GM21360 (cell line): ENCODE measurements around the gene EZH1.

Experiments used
- ATAC-seq: cut with Tn5 transposase; IDR thresholded peaks from one replicate; pipeline ENCODE4 v1.9.1; 2021; ENCODE audit warnings: mild to moderate bottlenecking, moderate library complexity; ENCODE audit not compliant: unreplicated experiment

Gene EZH1

GRCh38 chr17:42744806-42745617 lies at the start of gene EZH1:
EZH1 (minus strand) TSS chr17:42745040; CDS start chr17:42728941, 16,099 bp downstream.
- ATAC-seq: peak; percentile 73

- no peak for ATAC-seq
Measured at GRCh38 chr17:42792545-42792944, 47.7 kb upstream of the EZH1 start.

GRCh38 chr17:42791948-42792347 lies 47.1 kb upstream of the EZH1 start:
- no peak for ATAC-seq

GRCh38 chr17:42787266-42787665 lies 42.4 kb upstream of the EZH1 start:
- no peak for ATAC-seq

DNA sequence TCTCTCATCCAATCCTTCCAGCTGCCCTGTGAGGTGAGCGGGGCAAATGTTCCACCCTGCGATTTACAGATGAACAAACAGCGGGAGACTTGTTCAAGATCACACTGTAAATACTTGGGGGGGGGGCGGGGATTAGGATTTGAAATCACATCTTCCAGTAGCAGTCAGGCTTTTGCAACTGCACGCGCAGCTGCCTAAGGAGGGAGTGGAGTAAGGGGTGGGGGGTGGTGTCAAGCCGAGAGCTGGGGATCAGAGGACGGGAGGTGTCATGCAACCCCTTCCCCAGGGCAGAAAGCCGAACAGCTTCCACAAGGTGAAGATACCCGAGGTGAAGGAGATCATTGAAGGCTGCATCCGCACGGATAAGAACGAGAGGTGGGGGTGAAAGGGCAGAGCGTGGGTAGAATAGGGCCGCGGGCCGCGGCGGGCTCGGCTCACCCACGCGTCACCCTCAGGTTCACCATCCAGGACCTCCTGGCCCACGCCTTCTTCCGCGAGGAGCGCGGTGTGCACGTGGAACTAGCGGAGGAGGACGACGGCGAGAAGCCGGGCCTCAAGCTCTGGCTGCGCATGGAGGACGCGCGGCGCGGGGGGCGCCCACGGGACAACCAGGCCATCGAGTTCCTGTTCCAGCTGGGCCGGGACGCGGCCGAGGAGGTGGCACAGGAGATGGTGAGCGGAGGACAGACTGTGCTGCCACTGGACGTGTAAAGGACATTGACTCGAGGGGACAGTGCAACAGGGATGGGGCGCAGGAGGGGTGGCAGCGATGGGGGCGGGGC lies 40.2 kb upstream of the EZH1 start:
- ATAC-seq: no peak

GRCh38 chr17:42784409-42784808 lies 39.6 kb upstream of the EZH1 start:
- ATAC-seq: no peak

- ATAC-seq: no peak
Measured at GRCh38 chr17:42783791-42784138, 38.9 kb upstream of the EZH1 start.

- no peak for ATAC-seq
Measured at GRCh38 chr17:42783062-42783790, 38.4 kb upstream of the EZH1 start.

GRCh38 chr17:42782166-42783061 lies 37.6 kb upstream of the EZH1 start:
- no peak for ATAC-seq

- ATAC-seq: no peak
Measured at GRCh38 chr17:42781639-42782165, 36.9 kb upstream of the EZH1 start.

GRCh38 chr17:42780851-42781638 lies 36.2 kb upstream of the EZH1 start:
- ATAC-seq: no peak

GRCh38 chr17:42779936-42780850 lies 35.4 kb upstream of the EZH1 start, which contains the start of gene WNK4:
WNK4 (plus strand) TSS chr17:42780610; CDS start chr17:42780699, 89 bp downstream.
- ATAC-seq: no peak

- ATAC-seq: no peak
Measured at GRCh38 chr17:42779304-42779935, 34.6 kb upstream of the EZH1 start.

DNA sequence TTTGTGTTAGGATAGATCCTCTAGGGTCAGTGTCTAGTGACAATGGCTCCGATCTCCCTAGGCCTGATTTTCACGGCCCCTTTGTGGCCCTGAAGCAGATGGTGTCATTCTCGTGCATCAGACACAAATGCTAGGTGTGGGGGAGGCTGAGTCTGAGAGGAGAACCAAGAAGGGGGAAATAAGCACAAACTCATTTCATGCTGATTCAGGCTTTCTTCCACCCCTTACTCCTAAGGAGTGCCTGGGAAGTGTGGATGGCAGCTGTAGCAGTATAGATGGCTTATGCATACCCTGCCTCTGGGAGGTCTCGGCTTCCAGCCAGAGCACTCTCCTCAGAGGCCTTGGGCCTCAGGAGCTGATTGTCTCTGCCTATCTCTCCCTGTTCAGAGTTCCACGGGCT lies 33.7 kb upstream of the EZH1 start:
- no peak for ATAC-seq

DNA sequence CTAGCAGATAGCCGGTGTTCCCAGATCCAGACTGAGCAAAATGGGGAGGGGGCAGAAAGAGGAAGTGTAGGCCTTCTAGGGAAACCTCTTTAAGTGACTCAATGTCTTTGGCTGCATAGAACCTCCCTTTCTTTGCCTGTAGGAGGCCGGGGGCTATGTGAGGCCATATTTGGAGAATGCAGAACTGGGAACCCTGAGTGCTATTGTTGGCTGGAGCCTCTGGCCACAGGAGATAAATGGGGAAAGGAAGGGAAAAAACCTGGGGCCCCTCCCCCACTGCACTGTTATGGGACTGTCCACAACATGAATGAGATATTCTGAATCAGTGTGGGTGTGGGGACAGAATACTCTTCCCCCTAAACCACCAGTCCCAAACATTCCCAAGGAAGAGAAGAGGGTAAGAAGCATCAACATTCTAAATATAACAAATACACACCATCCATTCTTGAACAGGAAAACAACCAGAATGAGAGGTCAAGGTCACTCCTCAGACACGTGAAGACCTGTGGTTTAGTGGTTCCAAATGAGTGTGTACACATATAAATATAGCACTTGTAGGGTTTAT lies 30.8 kb upstream of the EZH1 start:
- no peak for ATAC-seq

DNA sequence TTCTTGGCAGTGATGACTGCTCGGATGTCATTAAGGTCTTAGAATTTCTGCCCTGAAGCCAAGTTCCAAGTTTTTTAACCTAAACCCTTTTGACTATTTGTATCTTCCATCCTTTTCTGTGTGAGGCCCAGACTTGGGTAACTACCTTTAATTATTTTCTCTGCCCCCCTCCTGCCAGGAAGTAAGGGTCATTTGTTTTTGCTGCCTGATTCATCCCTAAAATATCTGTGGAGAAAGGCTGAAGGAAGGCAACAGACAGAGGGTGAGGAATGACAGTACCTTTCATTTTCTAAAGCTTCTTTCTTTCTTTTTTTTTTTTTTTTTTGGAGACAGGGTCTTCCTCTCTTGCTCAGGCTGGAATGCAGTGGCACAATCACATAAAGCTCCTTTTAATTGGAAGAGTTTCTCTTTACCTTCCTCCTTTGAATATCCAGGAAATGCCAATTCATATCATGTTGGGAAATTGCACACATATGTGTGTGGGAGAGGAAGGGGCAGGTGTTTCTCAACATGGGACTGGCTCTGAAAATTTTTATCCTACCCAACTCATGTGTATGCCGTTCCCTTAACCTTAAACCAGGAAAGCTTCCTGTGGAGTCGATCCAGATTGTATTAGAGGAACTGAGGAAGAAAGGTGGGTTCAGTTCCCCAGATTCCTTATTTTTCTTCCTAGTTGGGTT lies 29.4 kb upstream of the EZH1 start:
- ATAC-seq: no peak
